Measurements from ENCODE around the gene AFG3L2. TPM values are rescaled to one million over a fixed set of nuclear protein-coding genes. Genes with fewer than 3 reads are reported as not detected.

The AFG3L2 gene
- total RNA-seq, 2 donors from 2014 or later: 60.1 to 91.9 TPM

- Histone ChIP-seq H3K27me3 (no peaks in the 10 kb centered on the region), H3K4me3 (no peak overlapping the region), H3K4me1 (peaks cover 0 to 39% of the 10 kb centered on the region in 2 donors), H3K9me3 (no peaks in the 10 kb centered on the region), H3K27ac (peak overlapping the region; percentile 27 to 52), H3K36me3 (peaks cover 57% of the 10 kb centered on the region)
- DNase-seq (ENCODE audit: low spot score): no peak
- no peak for TF ChIP-seq CTCF (IDR thresholded peaks at IDR 0.05)
These were observed 43.3 kb downstream of the AFG3L2 start for GRCh38 chr18:12333506-12334290.

- no peaks in the 10 kb centered on the region for H3K27me3 ChIP-seq
- H3K4me3 ChIP-seq: no peak overlapping the region
- peaks cover 63% of the 10 kb centered on the region for H3K36me3 ChIP-seq
- H3K27ac ChIP-seq: no peak overlapping the region
- no peak for DNase-seq (ENCODE audit: low spot score)
- no peaks in the 10 kb centered on the region for H3K9me3 ChIP-seq
- no peak for TF ChIP-seq CTCF (IDR thresholded peaks at IDR 0.05)
- peaks cover 0 to 49% of the 10 kb centered on the region in 2 donors for H3K4me1 ChIP-seq
These were observed 46.3 kb downstream of the AFG3L2 start for GRCh38 chr18:12330766-12331165.

GRCh38 chr18:12329125-12329698 is 47.8 kb downstream of the AFG3L2 start:
- peaks cover 0 to 35% of the 10 kb centered on the region in 2 donors for H3K4me1 ChIP-seq
- no peak overlapping the region for H3K4me3 ChIP-seq
- H3K36me3 ChIP-seq: peaks cover 61% of the 10 kb centered on the region
- no peaks in the 10 kb centered on the region for H3K9me3 ChIP-seq
- no peak for DNase-seq (ENCODE audit: low spot score)
- no peak overlapping the region for H3K27ac ChIP-seq
- no peak for TF ChIP-seq CTCF (IDR thresholded peaks at IDR 0.05)
- no peaks in the 10 kb centered on the region for H3K27me3 ChIP-seq

GRCh38 chr18:12328179-12328823 is 48.7 kb downstream of the AFG3L2 start:
- peak; percentile 55 for DNase-seq (ENCODE audit: low spot score)
- peak in 1 of 2 donors; percentile 15 for TF ChIP-seq CTCF (IDR thresholded peaks at IDR 0.05)
- Histone ChIP-seq H3K27me3 (no peaks in the 10 kb centered on the region), H3K9me3 (no peaks in the 10 kb centered on the region), H3K4me1 (peaks cover 0 to 29% of the 10 kb centered on the region in 2 donors), H3K27ac (peak overlapping the region; percentile 16 to 55), H3K36me3 (peaks cover 64% of the 10 kb centered on the region), H3K4me3 (no peak overlapping the region)

- peak; percentile 85 for DNase-seq (ENCODE audit: low spot score)
- H3K4me1 ChIP-seq: peaks cover 0 to 29% of the 10 kb centered on the region in 2 donors
- peak overlapping the region; percentile 44 to 55 for H3K27ac ChIP-seq
- H3K36me3 ChIP-seq: peaks cover 65% of the 10 kb centered on the region
- H3K27me3 ChIP-seq: no peaks in the 10 kb centered on the region
- no peak overlapping the region for H3K4me3 ChIP-seq
- peak; percentile 62 to 82 for TF ChIP-seq CTCF (IDR thresholded peaks at IDR 0.05)
- H3K9me3 ChIP-seq: no peaks in the 10 kb centered on the region
These were observed 49.4 kb downstream of the AFG3L2 start for GRCh38 chr18:12327510-12328178.

Data from right atrium auricular region (tissue), 2 donors.